ENCODE measurements around the gene DERL3. TPM values are rescaled to one million over a fixed set of nuclear protein-coding genes. Genes with fewer than 3 reads are reported as not detected.

DERL3 gene
- polyA plus RNA-seq, 6 donors from 2014 or later: 25.2 to 33.9 (median 26.4) TPM

GRCh38 chr22:23801238-23801821 is 37.5 kb downstream of the DERL3 start:
- Mint-ChIP-seq H3K4me3 (peak overlapping the region; percentile 52 to 88 (median 74)), H3K36me3 (peaks cover 16 to 35% of the 10 kb centered on the region in 2 donors), H3K27ac (peak overlapping the region; percentile 96 to 99 (median 99)), H3K4me1 (peaks cover 53 to 80% (median 72%) of the 10 kb centered on the region in 3 donors), H3K27me3 (no peaks in the 10 kb centered on the region), H3K9me3 (peaks cover 0 to 3% (median 0%) of the 10 kb centered on the region in 7 donors)
- DNase-seq (no peak), ATAC-seq (ENCODE audit: low read depth in 2 of 2) (peak; percentile 6 to 10)

DNA sequence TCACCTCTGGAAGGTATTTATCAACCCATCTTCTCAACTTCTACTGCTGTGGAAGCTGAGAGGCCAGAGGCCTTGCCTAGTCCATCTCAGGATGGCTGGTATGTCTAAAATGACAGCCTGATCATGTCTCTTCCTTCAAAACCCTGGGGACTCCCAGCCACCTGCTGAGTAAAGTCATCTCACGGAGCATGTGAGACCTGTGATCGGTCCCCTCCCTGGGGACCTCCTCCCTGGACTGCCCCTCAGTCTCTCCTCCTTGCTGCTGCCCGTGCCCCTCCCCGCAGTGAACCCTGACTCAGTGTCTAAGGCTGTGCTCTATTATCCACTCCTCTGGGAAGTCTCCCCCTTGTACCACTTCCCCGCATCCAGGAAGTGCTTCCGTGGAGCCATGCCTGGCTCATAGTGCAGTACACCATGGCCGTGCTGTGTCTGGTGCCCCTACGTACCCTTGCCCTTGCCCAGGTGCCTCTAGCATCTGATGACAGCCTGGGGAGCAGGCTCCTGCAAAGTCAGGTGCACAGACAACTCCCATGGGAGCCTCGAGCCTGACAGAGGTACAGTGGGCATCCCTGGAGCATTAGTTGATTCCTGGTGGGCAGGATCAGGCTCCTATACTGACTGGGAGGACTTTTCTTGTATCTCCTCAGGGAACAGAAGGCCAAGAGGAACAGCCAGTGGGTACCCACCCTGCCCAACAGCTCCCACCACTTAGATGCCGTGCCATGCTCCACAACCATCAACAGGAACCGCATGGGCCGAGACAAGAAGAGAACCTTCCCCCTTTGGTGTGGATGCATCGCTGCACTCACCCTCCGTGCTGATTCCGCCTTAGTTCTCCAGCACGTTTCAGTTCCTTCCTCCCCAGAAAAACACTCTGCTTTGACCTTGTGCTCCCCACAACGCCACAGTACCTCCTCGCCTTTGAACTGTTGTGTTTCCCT is 38.2 kb downstream of the DERL3 start:
- peak overlapping the region; percentile 52 to 88 (median 74) for H3K4me3 Mint-ChIP-seq
- peaks cover 46 to 72% (median 65%) of the 10 kb centered on the region in 3 donors for H3K4me1 Mint-ChIP-seq
- DNase-seq (peak; percentile 76), ATAC-seq (ENCODE audit: low read depth in 2 of 2) (peak; percentile 78 to 83)
- H3K9me3 Mint-ChIP-seq: peaks cover 0 to 3% (median 0%) of the 10 kb centered on the region in 7 donors
- H3K27me3 Mint-ChIP-seq: no peaks in the 10 kb centered on the region
- H3K36me3 Mint-ChIP-seq: peaks cover 14 to 38% of the 10 kb centered on the region in 2 donors
- peak overlapping the region; percentile 96 to 99 (median 99) for H3K27ac Mint-ChIP-seq

- H3K27me3 Mint-ChIP-seq: no peaks in the 10 kb centered on the region
- H3K4me1 Mint-ChIP-seq: peaks cover 29 to 38% (median 29%) of the 10 kb centered on the region in 3 donors
- no peak for DNase-seq
- H3K9me3 Mint-ChIP-seq: peaks cover 0 to 3% (median 0%) of the 10 kb centered on the region in 7 donors
- H3K4me3 Mint-ChIP-seq: no peak overlapping the region
- peaks cover 22 to 32% of the 10 kb centered on the region in 2 donors for H3K36me3 Mint-ChIP-seq
- H3K27ac Mint-ChIP-seq: peak overlapping the region in 4 of 6 donors; percentile 6 to 46 (median 28)
- ATAC-seq (ENCODE audit: low read depth in 2 of 2): no peak
These were observed 42.3 kb downstream of the DERL3 start for GRCh38 chr22:23796461-23796860.

DNA sequence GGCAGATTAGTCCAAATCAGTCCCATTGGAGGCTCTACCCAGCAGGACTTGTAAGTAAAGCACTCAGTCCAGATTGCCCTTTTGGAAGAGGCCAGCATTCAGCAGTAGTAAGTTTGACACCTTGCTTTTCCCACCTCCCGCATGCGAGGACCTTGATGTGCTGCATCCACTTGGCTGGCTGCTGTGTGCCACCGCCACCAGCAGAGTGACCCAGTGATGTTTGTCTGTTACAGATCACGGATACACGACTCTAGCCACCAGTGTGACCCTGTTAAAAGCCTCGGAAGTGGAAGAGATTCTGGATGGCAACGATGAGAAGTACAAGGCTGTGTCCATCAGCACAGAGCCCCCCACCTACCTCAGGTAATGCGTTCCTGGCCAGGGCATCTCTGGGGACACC is 45.5 kb downstream of the DERL3 start:
- H3K36me3 Mint-ChIP-seq: peaks cover 20 to 21% of the 10 kb centered on the region in 2 donors

DNA sequence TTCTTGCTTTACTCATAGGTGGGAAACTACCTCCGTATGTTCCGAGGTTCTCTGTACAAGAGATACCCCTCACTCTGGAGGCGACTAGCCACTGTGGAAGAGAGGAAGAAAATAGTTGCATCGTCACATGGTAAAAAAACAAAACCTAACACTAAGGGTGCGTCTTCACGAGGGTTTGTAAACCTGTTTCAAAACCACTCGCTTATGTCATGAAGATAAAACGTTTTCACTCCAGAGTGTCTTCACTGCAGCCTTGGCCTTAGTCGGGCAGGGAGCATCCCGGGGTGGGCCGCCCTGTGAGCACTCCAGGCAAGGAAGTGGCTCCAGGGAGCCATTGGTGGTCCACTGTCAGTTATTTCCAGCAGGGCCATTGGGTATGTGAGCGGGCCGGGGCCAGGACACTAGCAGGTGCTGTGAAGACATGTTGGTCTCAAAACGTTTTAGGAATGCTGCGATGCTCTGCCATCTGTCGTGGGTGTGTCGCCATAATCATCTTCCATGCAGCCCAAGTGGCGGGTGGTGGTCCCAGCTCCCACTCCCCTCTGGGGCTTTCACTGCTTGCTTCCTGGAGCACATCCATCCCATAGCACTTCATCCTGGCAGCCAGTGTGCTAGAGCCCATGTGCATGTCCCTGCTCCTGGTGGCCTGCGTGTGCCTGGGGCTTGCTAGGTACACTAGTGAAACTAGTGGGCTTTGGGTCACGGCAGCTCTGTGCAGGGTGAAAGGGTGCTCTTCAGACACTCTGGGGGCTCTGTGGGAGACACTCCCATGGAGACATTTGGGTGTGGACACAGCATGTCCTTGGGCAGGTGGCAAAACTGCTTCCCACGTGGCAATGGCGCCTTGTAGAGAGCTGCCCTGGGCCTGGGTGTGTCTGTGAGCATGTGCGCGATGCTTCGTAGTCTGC is 46.8 kb downstream of the DERL3 start:
- no peaks in the 10 kb centered on the region for H3K27me3 Mint-ChIP-seq
- no peaks in the 10 kb centered on the region for H3K9me3 Mint-ChIP-seq
- peak overlapping the region in 3 of 6 donors; percentile 29 to 92 (median 36) for H3K27ac Mint-ChIP-seq
- DNase-seq (no peak), ATAC-seq (ENCODE audit: low read depth in 2 of 2) (no peak)
- peaks cover 13 to 36% (median 22%) of the 10 kb centered on the region in 3 donors for H3K4me1 Mint-ChIP-seq
- H3K4me3 Mint-ChIP-seq: peak overlapping the region in 1 of 8 donors; percentile 15
- H3K36me3 Mint-ChIP-seq: peaks cover 20 to 21% of the 10 kb centered on the region in 2 donors

More for the DNA sequence above, 45.5 kb downstream of the DERL3 start:
- ATAC-seq (ENCODE audit: low read depth in 2 of 2): no peak
- Mint-ChIP-seq H3K4me3 (peak overlapping the region in 2 of 8 donors; percentile 29 to 57), H3K27ac (peak overlapping the region in 2 of 6 donors; percentile 36 to 75), H3K27me3 (no peaks in the 10 kb centered on the region), H3K4me1 (peaks cover 13 to 30% (median 22%) of the 10 kb centered on the region in 3 donors), H3K9me3 (no peaks in the 10 kb centered on the region)
- no peak for DNase-seq

GRCh38 chr22:23790819-23791737 is 47.7 kb downstream of the DERL3 start:
- Mint-ChIP-seq H3K27me3 (no peaks in the 10 kb centered on the region), H3K4me3 (no peak overlapping the region), H3K36me3 (peaks cover 12 to 14% of the 10 kb centered on the region in 2 donors), H3K9me3 (no peaks in the 10 kb centered on the region), H3K4me1 (peaks cover 13 to 42% (median 25%) of the 10 kb centered on the region in 3 donors), H3K27ac (no peak overlapping the region)
- DNase-seq (no peak), ATAC-seq (ENCODE audit: low read depth in 2 of 2) (no peak)

DNA sequence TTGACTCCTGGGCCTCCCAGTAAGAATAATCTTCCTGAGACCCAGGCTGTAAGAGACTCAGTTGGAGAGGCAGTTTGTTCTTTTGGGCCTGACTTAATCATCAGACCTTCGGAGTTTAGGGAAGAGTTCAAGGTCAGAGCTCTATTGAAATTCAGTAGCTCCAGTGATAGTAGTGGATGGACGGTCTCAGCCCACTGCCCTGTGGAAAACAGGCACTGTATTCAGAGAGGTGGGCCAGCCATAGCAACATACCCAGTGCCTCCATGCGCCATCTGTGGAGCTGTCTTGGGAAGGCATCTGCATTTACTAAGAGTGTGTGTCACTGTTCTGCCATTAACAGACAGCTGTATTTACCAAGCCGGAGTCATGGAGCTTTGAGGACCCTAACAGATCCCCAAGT is 49.2 kb downstream of the DERL3 start:
- DNase-seq: no peak
- peak overlapping the region; percentile 19 to 95 (median 48) for H3K4me3 Mint-ChIP-seq
- peaks cover 14 to 45% (median 25%) of the 10 kb centered on the region in 3 donors for H3K4me1 Mint-ChIP-seq
- peak overlapping the region in 3 of 6 donors; percentile 32 to 89 (median 69) for H3K27ac Mint-ChIP-seq
- peaks cover 12% of the 10 kb centered on the region in 2 donors for H3K36me3 Mint-ChIP-seq
- no peaks in the 10 kb centered on the region for H3K9me3 Mint-ChIP-seq
- ATAC-seq (ENCODE audit: low read depth in 2 of 2): no peak
- no peaks in the 10 kb centered on the region for H3K27me3 Mint-ChIP-seq

- H3K27me3 Mint-ChIP-seq: no peaks in the 10 kb centered on the region
- peak overlapping the region; percentile 19 to 95 (median 66) for H3K4me3 Mint-ChIP-seq
- H3K36me3 Mint-ChIP-seq: peaks cover 12% of the 10 kb centered on the region in 2 donors
- ATAC-seq (ENCODE audit: low read depth in 2 of 2) (no peak), DNase-seq (no peak)
- no peaks in the 10 kb centered on the region for H3K9me3 Mint-ChIP-seq
- H3K4me1 Mint-ChIP-seq: peaks cover 19 to 50% (median 29%) of the 10 kb centered on the region in 3 donors
- H3K27ac Mint-ChIP-seq: peak overlapping the region in 2 of 6 donors; percentile 38 to 69
These were observed 49.7 kb downstream of the DERL3 start for GRCh38 chr22:23789121-23789520.

DNA sequence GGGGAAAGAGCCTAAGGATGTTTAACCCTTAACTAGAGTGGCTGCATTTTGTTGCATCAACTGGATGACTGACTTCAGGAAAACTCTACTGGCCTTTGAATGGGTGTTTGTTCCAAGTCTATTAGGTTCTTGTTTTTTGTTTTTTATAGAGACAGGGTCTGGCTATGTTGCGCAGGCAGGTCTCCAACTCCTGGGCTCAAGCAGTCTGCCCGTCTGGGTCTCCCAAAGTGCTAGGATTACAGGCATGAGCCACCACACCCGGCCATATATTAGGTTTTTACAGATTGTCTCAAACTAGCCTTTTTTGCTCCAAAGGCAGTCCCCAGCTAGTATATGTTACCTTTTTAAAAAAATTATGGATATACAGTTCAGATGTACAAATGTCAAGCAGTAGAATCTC is 50.9 kb downstream of the DERL3 start:
- no peak for ATAC-seq (ENCODE audit: low read depth in 2 of 2)
- peak overlapping the region in 5 of 6 donors; percentile 85 to 98 (median 95) for H3K27ac Mint-ChIP-seq
- no peaks in the 10 kb centered on the region for H3K27me3 Mint-ChIP-seq
- DNase-seq: no peak
- no peaks in the 10 kb centered on the region for H3K9me3 Mint-ChIP-seq
- H3K4me1 Mint-ChIP-seq: peaks cover 20 to 52% (median 24%) of the 10 kb centered on the region in 3 donors
- peak overlapping the region; percentile 83 to 96 (median 93) for H3K4me3 Mint-ChIP-seq
- H3K36me3 Mint-ChIP-seq: peaks cover 6% of the 10 kb centered on the region in 2 donors

- Mint-ChIP-seq H3K36me3 (peaks cover 3 to 4% of the 10 kb centered on the region in 2 donors), H3K4me1 (peaks cover 20 to 52% (median 21%) of the 10 kb centered on the region in 3 donors), H3K9me3 (no peaks in the 10 kb centered on the region), H3K27ac (peak overlapping the region; percentile 85 to 98 (median 94)), H3K27me3 (no peaks in the 10 kb centered on the region), H3K4me3 (peak overlapping the region; percentile 83 to 96 (median 93))
- no peak for ATAC-seq (ENCODE audit: low read depth in 2 of 2)
- DNase-seq: no peak
These were observed 51.3 kb downstream of the DERL3 start for GRCh38 chr22:23787600-23787896.

DNA sequence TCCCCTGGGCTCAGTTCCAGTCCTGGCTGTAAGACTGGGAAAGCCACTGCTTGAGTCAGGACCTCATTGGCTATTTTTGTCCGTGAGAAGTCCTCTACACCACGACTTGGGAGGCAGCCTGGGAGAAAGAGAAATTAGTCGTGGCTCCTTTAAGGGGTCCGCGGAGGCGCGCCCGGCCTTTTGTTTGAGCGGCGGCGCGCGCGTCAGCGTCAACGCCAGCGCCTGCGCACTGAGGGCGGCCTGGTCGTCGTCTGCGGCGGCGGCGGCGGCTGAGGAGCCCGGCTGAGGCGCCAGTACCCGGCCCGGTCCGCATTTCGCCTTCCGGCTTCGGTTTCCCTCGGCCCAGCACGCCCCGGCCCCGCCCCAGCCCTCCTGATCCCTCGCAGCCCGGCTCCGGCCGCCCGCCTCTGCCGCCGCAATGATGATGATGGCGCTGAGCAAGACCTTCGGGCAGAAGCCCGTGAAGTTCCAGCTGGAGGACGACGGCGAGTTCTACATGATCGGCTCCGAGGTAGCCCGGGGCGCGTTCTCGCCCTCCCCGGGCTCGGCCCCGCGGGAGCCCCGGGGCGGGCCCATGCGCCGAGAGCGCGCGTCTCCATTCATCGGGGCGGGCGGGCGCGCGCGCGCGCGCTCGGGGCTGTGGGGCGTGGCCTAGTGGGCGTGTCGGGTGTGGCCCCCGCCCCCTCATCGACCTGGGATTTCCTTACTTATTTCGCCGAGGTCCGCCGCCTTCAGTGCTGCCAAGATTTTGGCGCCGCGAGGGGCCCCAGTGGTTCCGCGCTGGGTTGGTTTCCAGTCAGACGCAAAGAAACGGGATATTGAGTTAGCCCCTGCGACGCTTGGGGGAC is 51.8 kb downstream of the DERL3 start, which contains the start of gene SMARCB1:
TSS of gene SMARCB1 (plus strand) at position 215 of the 848 bp plus-strand sequence. CDS start at position 419, 204 bp downstream.
- Mint-ChIP-seq H3K9me3 (no peaks in the 10 kb centered on the region), H3K27me3 (no peaks in the 10 kb centered on the region), H3K4me3 (peak within 1 kb of the TSS; percentile 83 to 96 (median 93)), H3K27ac (peak within 1 kb of the TSS; percentile 85 to 98 (median 94)), H3K4me1 (peaks cover 18 to 52% (median 20%) of the 10 kb centered on the region in 3 donors), H3K36me3 (peaks cover 0 to 4% of the 10 kb centered on the region in 2 donors)
- DNase-seq: peak; percentile 87
- ATAC-seq (ENCODE audit: low read depth in 2 of 2): peak; percentile 75 to 78
